LNCAP (cell line): ENCODE results near the gene PCCA.

Experiments
- CTCF ChIP-seq: fragments of 450-650 bp; IDR thresholded peaks from 2 replicates; pipeline ENCODE4 v1.5.1; 2017; ENCODE audit warnings: mild to moderate bottlenecking

PCCA gene

GRCh38 chr13:100298691-100299090 lies 209.8 kb downstream of the PCCA start:
- TF ChIP-seq CTCF = no peak

GRCh38 chr13:100300243-100300642 lies 211.3 kb downstream of the PCCA start:
- no peak for TF ChIP-seq CTCF

- no peak for TF ChIP-seq CTCF
These were observed 211.8 kb downstream of the PCCA start for GRCh38 chr13:100300708-100301107.

GRCh38 chr13:100301418-100301817 lies 212.5 kb downstream of the PCCA start:
- TF ChIP-seq CTCF = no peak

GRCh38 chr13:100302391-100302790 lies 213.5 kb downstream of the PCCA start:
- TF ChIP-seq CTCF = no peak

- TF ChIP-seq CTCF = no peak
These were observed 215.3 kb downstream of the PCCA start for GRCh38 chr13:100304229-100304628.

GRCh38 chr13:100305398-100305797 lies 216.5 kb downstream of the PCCA start:
- TF ChIP-seq CTCF = no peak

GRCh38 chr13:100306030-100306429 lies 217.1 kb downstream of the PCCA start:
- TF ChIP-seq CTCF = no peak
